ENCODE results near the gene CTNND2.

GRCh38 chr5:11468334-11469039, 435.8 kb downstream of the CTNND2 start:
- TF ChIP-seq POLR2A (IDR thresholded peaks at IDR 0.05) (no peak), CTCF (IDR thresholded peaks at IDR 0.05 in 4 of 5, conservative IDR thresholded peaks at IDR 0.05 in 1 of 5) (no peak)
